Karpas-422 (cell line): Measurements from ENCODE around the gene RASL10A. TPM values are rescaled to one million over a fixed set of nuclear protein-coding genes. Genes with fewer than 3 reads are reported as not detected.

Experiments
- DNase-seq: peaks from one replicate; pipeline ENCODE4 v3.0.0-alpha.2; 2015
- H2AFZ ChIP-seq: fragments of 200-600 bp; sonication (generic); 2 replicates; pipeline ENCODE4 v1.6.1; 2014; ENCODE audit warnings: antibody characterized with exemption, low read length, mixed read lengths
- H3K27ac ChIP-seq: fragments of 200-600 bp; sonication (generic); 2 replicates; pipeline ENCODE4 v1.5.1; 2014; ENCODE audit warnings: mild to moderate bottlenecking, low read length, moderate library complexity
- H3K27me3 ChIP-seq: fragments of 200-600 bp; sonication (generic); 2 replicates; pipeline ENCODE4 v1.6.1; 2014; ENCODE audit warnings: low read length, mixed read lengths
- H3K36me3 ChIP-seq: fragments of 200-600 bp; sonication (generic); 2 replicates; pipeline ENCODE4 v1.6.1; 2014; ENCODE audit warnings: low read length, mixed read lengths; ENCODE audit not compliant: insufficient read depth
- H3K4me1 ChIP-seq: fragments of 200-600 bp; sonication (generic); 2 replicates; pipeline ENCODE4 v1.6.1; 2014; ENCODE audit warnings: mild to moderate bottlenecking, low read length, mixed read lengths
- H3K4me2 ChIP-seq: fragments of 200-600 bp; sonication (generic); 2 replicates; pipeline ENCODE4 v1.6.1; 2014; ENCODE audit warnings: low read length, low read depth, mild to moderate bottlenecking; ENCODE audit not compliant: poor library complexity, severe bottlenecking
- H3K4me3 ChIP-seq: fragments of 200-600 bp; sonication (generic); 2 replicates; pipeline ENCODE4 v1.5.1; 2014; ENCODE audit warnings: mild to moderate bottlenecking, antibody characterized with exemption, low read length, mixed read lengths
- H3K79me2 ChIP-seq: fragments of 200-600 bp; sonication (generic); 2 replicates; pipeline ENCODE4 v1.6.1; 2014; ENCODE audit warnings: mild to moderate bottlenecking, low read length, mixed read lengths
- H3K9ac ChIP-seq: fragments of 200-600 bp; sonication (generic); 2 replicates; pipeline ENCODE4 v1.6.0; 2014; ENCODE audit warnings: low read length
- H3K9me2 ChIP-seq: fragments of 200-600 bp; sonication (generic), shearing (Covaris generic); replicated peaks from 2 replicates; pipeline ENCODE4 v1.6.0; 2014; ENCODE audit warnings: mild to moderate bottlenecking, low read length, moderate library complexity; ENCODE audit not compliant: insufficient read depth
- H3K9me3 ChIP-seq: fragments of 300-700, 200-600 bp; sonication (generic); 2 replicates; pipeline ENCODE4 v1.6.1; 2014; ENCODE audit warnings: low read length, mixed read lengths
- H4K20me1 ChIP-seq: fragments of 200-600 bp; sonication (generic); 2 replicates; pipeline ENCODE4 v1.6.1; 2014; ENCODE audit warnings: mild to moderate bottlenecking, antibody characterized with exemption, low read length, low read depth; ENCODE audit not compliant: insufficient read depth
- small RNA-seq: library from RNA; depleted of rRNA; stranded (forward); fragments of <200 nt; gene quantifications from one replicate; pipeline ENCODE3, GENCODE V24; 2014
- total RNA-seq: library from RNA; depleted of rRNA; stranded (reverse); fragments of >200 nt; shearing (Covaris generic); gene quantifications from 2 replicates; pipeline ENCODE4 v1.2.3, GENCODE V29; 2014; ENCODE audit warnings: low replicate concordance; rRNA removed

The RASL10A gene
- total RNA-seq, 1 experiment from 2014 or later, result not detected

GRCh38 chr22:29263791-29264276 is 51.7 kb downstream of the RASL10A start:
- H4K20me1 ChIP-seq, result no peaks in the 10 kb centered on the region; the same call in 1 of the 2 replicates
- H3K4me1 ChIP-seq, result peaks cover 11% of the 10 kb centered on the region
- no peaks in the 10 kb centered on the region for H3K9me3 ChIP-seq
- no peak overlapping the region for H3K4me2 ChIP-seq
- H3K9me2 ChIP-seq, result no peaks in the 10 kb centered on the region
- no peak overlapping the region for H3K9ac ChIP-seq
- peaks cover 9% of the 10 kb centered on the region; the same call in 1 of the 2 replicates for H3K36me3 ChIP-seq
- no peak overlapping the region for H3K4me3 ChIP-seq
- peaks cover 29% of the 10 kb centered on the region for H3K79me2 ChIP-seq
- H3K27me3 ChIP-seq, result no peaks in the 10 kb centered on the region
- no peak overlapping the region for H2AFZ ChIP-seq
- no peak overlapping the region for H3K27ac ChIP-seq
- no peak for DNase-seq

Small RNAs within 50 kb of the gene (small RNA-seq; reads per million reads assigned to genes)
- gene MIR3653, result not detected

Other genes starting within 250 kb of the RASL10A start
- gene KREMEN1, start 242.7 kb downstream of the RASL10A start, total RNA-seq, result not detected in 2 replicates
- 0.26 and 0.32 TPM in 2 replicates for gene EMID1, start 109.8 kb downstream of the RASL10A start, total RNA-seq
- 8.8 and 29.7 TPM in 2 replicates for gene RHBDD3, start 47.7 kb downstream of the RASL10A start, total RNA-seq
- 281 and 309 TPM in 2 replicates for gene EWSR1, start 47.4 kb downstream of the RASL10A start, total RNA-seq
- gene GAS2L1, start 9.0 kb downstream of the RASL10A start, total RNA-seq, result not detected in 2 replicates
- gene AP1B1, start 72.9 kb upstream of the RASL10A start, total RNA-seq, result 40.3 and 63.9 TPM in 2 replicates
- not detected in 2 replicates for gene RFPL1, start 122.9 kb upstream of the RASL10A start, total RNA-seq
- gene NEFH, start 164.5 kb upstream of the RASL10A start, total RNA-seq, result not detected in 2 replicates
- 48.2 and 54.0 TPM in 2 replicates for gene THOC5, start 238.1 kb upstream of the RASL10A start, total RNA-seq